ENCODE data around the gene NUDCD3.
"Not testable (repeated sequence)": the region's sequence is repeated elsewhere in the genome, so short reads cannot be mapped to it uniquely, and the experiment has no call there.

NUDCD3 gene

DNA sequence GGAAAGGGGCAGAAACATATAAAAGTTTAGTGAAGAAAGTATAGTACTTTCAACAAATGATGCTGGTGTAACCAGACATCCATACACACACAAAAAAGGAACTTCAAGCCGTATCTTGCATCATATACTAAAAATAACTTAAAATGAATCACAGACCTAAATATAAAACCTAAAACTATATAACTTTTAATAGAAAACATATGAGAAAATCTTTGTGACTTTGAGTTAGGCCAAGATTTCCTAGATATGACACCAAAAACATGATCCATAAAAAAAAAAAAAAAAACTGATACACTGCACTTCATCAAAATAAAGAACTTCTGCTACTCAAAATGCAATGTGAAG, 40.9 kb downstream of the NUDCD3 start:
- in situ Hi-C loops (cut with MboI; ENCODE audit: low sequenced_read_pairs), result no loop called here

DNA sequence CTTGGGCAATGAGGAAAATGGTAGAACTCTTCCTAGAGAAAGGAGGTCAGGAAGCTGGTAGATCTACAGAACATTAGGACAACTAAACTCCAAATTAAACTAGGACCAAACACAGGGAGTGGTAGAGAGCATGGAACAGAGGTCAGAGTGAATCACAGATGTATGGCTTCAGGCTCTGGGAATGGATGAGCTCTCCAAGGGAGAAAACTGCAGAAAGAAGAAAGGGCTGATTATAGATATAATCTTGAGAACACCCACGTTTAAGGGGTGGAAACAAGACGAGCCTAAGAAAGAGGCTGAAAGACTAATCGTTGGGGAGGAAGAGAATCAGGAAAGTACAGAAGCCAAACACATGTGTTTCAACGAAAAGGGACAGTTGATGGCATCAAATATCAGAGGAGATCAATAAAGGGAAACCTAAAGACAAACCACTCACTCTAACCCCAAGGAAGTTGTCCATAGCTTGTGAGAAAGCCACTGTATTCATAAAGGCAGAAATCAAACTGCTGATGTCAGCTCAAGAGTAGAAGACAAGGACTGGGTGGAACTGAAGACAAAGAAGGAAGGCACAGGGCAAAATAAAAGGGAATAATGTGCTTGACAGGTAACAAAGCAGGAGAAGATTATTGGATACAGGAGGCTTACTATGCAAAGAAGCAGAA, 41.4 kb downstream of the NUDCD3 start:
- in situ Hi-C loops (cut with MboI; ENCODE audit: low sequenced_read_pairs), result no loop called here

DNA sequence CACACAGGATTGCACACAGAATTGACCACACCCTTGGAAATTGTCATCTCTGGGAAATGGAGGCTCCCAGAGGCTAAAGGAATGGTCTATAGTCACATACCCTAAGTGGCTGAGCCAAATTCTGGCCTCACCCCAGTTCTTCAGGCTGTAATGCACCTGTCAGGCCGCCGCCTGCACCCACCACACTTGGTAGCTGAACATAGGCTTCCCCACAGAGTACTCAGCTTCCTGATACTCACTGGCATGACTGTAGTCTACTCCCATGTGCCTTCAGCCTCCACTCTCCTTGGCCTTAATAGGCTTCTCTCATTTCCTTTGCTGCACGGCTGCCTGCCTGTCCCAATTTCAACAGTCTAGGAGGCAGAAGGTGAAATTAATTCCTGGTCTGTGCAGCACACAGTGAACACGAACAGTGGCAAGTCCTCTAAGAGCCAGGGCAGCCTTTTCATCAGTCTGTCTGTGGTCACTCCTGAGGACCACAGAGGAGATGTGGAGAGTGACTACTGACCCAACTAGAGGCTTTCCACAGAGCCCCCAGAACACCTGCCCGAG, 42.5 kb downstream of the NUDCD3 start:
- in situ Hi-C loops (cut with MboI; ENCODE audit: low sequenced_read_pairs), result no loop called here

DNA sequence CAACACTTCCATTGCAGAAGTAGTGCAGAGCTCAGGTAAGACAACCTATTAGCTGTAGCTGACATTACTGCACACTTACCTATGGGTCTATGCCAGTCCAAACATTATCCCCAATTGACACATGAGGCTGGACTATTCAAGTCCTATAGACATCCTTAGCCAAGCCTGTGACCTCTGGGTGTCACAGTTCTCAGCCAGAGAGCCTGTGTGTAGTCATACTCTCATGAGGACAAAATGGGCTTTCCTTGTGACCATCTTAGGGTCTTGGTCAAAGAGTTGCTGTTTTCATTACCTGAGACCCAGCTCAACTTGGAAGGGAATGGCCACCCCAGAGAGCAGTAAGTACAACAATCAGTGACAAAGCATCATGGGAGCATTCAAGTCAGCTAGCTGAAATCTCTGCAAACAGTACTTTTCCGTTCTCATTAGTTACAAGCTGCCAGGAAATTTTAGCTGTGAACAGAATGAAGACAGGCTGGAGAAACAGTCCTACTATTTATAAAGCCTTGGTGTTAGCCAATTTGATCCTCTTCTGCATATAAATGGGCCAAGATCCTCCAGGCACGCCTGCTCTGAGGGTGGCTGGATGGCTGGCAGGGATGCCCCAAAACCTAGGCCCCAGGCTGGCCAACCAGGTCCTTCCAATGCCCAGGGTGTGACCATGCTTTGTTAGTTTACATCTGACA, 44.3 kb downstream of the NUDCD3 start:
- in situ Hi-C loops (cut with MboI; ENCODE audit: low sequenced_read_pairs), result no loop called here

DNA sequence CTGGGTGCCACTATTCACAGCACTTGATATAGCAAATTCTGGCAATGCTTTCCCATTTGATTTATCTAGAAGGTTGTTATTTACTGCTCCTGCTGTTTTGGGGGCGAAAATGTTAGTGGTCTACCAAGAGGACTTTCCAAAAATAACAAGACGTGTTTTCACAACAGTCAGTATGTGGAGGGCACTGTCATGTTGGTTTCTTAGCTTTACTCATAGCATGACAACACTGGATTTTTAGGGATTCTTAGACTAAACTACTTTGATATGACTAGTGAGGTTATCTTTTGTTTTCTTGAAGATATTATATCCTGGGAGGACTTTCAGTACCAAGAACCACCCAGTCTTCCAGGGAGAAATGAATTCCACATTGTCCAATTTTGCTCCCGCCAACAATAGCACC, 49.4 kb downstream of the NUDCD3 start:
- in situ Hi-C loops (cut with MboI; ENCODE audit: low sequenced_read_pairs), result no loop called here

DNA sequence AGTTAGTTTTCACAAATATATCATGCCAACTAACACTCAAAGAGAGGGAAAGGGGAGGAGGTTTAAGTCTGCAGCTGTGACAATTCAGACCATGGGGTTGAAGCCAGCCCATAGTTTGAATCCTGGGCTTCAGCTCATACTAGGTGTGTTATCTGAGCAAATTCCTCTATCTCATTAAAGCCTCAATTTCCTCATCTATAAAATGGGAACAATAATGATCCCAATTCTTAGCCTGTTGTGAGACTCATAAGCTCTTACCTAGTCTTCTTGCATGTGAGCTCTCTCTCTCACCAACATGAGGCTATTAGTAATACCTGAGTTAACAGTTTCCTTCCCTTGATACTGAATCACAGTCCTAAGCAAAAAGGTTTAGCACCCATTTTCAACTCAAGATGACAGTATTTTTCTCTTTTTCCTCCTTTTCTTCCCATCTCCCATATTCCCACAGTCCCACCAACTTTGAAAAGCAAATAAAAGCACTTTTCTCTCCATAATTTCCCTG, 49.8 kb downstream of the NUDCD3 start:
- in situ Hi-C loops (cut with MboI; ENCODE audit: low sequenced_read_pairs), result no loop called here

DNA sequence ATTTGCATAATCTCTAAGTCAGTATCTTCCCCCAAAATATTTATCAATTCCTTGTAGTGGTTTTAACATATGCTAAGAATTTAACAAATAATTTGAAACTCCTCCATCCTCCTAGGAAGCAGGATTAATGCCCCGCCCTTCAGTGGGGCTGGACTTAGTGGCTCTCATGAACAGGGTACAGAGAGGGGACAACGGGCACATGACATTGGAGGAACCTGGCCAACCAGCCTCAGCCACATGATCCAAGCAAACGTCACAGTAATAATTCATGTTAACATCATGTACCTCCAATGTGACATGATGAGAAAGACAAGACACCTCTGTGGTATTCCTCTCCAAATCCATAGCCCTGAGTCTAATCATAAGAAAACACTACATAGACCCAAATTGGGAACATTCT, 50.5 kb downstream of the NUDCD3 start:
- in situ Hi-C loops (cut with MboI; ENCODE audit: low sequenced_read_pairs), result no loop called here

DNA sequence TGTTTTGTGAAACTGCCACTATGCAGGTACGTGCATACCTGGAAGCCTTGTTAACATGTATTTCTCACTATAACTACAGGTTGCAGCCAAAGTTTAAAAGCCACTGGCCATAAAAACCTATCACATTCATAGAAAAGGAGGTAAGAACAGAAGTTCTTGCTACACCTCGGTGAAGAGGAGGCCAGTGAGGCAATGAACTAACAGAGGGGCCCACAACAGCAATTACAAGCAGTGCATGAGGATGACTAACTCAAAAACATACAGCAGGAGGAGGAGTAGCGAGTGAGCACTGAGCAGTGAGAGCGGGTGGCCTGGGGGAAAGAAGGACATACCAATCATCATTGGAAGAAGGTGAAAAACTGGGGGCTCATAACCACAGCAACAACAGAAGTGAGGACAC, 51.6 kb downstream of the NUDCD3 start:
- in situ Hi-C loops (cut with MboI; ENCODE audit: low sequenced_read_pairs), result no loop called here

DNA sequence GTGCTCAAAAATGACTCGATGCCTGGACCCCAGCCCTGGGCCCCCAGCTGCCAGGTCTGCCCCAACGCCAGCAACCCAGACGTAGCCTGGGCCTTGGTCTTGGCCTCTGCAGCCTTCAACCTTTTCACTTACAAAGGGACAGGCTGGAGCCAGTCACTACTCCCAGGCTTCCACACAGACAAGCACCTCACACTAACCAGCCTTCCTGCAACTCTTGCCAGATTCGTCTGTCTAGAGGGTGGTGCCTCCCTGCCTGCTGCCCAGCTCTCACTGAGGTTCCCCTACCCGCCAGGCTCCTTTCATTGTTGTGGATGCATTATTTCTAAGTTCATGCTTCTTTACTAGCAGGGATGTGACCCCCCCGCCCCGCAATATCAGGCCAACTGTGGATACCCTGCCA, 56.3 kb downstream of the NUDCD3 start:
- in situ Hi-C loops (cut with MboI; ENCODE audit: low sequenced_read_pairs), result no loop called here

DNA sequence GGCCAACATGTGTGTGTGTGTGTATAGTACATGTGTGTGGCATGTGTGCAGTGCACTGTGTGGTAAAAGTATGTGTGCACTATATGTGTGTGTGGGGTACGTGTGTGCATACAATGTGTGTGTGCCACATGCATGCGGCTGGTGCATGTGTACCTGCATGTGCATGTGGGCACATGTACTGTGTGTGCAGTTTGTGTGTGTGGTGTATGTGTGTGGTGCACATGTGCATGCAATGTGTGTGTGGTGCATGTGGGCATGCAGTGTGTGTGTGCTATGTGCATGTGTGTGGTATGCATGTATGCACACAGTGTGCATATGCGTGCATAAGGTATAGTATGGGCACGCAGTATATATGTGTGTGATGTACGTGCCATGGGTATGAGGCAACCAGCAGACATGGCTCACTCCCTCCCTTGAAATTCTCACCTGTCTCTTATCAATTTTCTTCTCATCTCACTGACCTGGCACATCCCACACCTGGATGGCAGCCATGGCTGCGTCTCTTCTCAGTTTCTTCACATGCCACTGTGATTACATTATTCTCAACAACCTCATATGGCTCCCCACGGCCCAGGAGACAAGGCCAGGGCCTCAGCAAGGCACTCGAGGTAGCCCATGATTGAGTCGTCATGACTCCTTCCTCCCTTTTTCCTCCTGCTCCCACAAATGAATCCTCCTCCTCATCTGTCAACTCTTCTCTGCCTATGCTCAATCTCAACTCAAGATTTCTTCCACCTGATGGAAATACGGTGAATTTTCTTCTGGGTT, 57.0 kb downstream of the NUDCD3 start:
- in situ Hi-C loops (cut with MboI; ENCODE audit: low sequenced_read_pairs), result no loop called here

DNA sequence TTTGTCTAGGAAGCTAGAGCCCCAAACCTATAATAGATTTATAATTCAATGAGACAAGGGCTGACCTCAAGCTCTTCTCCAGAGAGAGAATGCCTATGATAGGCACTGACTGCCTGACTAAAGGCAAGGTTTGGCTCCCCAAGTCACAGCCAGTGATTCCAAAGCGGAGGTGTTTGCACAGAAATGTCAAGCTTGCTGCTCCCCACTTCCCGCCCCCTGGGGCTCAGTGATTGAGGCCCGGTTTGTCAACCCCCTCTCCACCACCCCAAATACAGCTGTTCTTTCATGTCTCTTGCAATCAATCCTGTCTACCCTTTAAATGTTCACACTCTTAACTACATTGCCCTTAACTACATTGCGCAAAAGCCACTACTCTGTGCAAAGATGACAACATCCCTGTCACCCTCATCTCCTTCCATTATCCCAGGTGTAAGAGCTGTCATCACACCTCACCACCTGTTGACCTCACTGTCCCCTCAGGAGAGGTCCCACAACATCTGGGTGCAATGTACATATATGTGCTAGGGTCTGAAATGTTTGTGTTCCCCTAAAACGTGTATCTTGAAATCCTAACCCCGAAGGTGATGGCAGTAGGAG, 58.0 kb downstream of the NUDCD3 start:
- in situ Hi-C loops (cut with MboI; ENCODE audit: low sequenced_read_pairs), result no loop called here

DNA sequence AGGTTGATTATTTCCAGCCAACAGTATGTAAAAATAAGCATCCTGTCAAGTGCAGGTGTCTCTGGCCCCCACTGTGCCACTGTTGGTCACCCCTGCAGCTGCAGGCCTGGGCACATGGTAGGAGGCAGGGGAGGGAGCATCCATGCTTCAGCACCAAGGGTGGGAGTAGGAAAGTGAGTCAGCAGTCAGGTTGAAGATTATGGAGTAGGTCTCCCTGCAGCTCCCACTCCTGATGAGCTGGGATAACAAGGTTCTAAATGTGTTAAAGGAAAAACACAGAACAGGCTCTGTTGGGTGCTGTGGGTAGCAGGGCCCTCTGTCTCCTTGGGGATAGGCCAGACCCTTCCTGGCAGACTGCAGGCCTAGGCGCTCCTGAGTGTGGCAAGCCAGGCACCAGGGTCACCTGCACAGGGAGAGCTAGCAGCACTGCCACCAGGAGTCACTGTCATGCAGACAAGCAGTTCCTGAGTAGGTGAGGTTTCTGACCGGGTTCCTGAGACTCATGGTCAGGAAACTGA, 59.3 kb downstream of the NUDCD3 start:
- in situ Hi-C loops (cut with MboI; ENCODE audit: low sequenced_read_pairs), result no loop called here

DNA sequence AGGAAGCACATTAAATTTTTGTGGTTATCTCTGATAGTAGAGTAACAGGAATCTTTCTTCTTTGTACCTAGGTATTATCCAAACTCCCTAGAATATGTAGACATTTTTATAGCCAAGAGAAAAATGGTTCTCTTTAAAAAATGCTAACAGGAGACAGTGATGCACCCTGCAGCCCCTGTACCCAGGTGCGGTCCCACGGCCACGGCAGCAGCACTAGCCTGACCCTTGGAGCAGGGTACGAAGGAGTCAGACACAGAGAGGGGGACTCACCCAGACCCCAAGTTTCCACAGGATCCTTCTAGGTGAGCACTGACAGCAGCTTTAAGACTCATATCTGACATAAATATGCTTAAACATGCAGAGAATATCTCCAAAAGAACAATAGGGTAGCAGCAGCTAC, 60.4 kb downstream of the NUDCD3 start:
- in situ Hi-C loops (cut with MboI; ENCODE audit: low sequenced_read_pairs), result no loop called here

DNA sequence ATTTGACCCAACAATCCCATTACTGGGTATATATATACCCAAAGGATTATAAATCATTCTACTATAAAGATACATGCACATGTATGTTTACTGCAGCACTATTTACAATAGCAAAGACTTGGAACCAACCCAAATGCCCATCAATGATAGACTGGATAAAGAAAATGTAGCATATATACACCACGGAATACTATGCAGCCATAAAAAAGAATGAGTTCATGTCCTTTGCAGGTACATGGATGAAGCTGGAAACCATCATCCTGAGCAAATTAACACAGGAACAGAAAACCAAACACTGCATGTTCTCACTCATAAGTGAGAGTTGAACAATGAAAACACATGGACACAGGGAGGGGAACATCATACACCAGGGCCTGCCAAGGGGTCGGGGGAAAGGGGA, 65.7 kb downstream of the NUDCD3 start:
- in situ Hi-C loops (cut with MboI; ENCODE audit: low sequenced_read_pairs), result not testable (repeated sequence)

DNA sequence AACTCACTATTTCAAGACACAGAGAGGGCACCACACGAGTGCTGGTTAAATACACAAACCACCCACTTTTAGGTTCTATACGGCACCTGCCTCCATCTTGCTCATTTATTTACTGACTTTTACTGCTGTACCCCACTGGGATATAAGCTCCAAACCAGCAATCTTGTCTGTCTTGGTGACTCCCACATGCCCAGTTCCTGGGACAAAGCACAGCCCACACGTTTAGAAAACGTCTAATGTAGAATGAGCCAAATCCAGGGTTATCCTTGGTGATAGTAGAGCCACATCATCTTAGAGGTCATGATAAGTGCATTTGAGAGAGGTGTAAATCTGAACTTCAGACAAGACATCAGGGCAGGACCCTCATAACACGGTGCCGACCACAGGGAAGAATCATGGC, 73.5 kb downstream of the NUDCD3 start:
- in situ Hi-C loops (cut with MboI; ENCODE audit: low sequenced_read_pairs), result no loop called here

DNA sequence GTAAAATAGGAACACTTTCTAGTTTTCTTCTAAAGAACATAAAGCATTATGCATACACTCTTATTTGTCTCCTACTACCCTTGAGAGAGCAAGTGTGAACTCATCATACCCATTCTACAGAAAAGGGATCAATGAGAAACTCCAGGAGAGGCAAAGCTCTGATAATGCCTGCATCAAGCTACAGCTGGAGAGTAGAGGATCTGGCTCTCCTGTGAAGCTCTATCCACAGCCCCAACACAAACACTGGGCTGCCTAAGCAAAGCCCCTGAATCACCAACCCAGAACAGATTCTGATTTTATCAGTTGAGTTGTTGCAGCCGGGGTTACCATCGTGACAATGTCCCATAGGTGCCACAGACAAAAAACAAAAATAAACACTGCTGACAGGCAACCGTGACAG, 74.9 kb downstream of the NUDCD3 start:
- in situ Hi-C loops (cut with MboI; ENCODE audit: low sequenced_read_pairs), result no loop called here

DNA sequence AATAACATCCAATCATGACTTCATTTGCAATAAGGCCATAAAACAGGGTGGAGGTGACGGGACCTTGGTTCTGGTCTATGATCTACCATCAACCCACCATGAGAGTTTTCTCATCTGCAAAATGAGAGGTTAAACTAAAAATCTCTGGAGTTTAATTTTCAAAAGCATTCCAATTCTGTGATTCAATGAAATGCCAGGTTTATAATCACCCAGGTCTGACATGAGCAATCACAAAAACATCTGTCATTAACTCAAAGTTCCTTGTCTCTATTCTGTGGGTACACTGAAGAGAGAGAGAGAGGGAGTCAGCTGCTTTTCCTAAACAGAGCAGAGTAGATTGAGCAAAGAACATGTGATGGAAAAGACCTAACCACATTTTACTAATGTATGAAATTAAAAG, 75.4 kb downstream of the NUDCD3 start:
- in situ Hi-C loops (cut with MboI; ENCODE audit: low sequenced_read_pairs), result no loop called here

DNA sequence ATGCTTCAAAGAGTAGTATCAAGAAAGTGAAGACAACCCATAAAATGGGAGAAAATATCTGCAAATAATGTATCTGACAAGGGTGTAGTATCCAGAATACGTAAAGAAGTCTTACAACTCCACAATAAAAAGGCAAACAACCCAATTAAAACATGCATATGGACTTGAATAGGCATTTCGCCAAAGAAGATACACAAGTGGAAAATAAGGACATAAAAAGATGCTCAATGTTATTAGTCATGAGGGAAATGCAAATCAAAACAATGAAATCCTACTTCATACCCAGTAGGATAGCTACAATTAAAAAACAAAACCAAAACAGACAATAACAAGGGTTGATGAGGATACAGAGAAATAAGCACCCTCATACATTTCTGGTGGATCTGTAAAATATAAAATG, 79.2 kb downstream of the NUDCD3 start:
- in situ Hi-C loops (cut with MboI; ENCODE audit: low sequenced_read_pairs), result no loop called here

DNA sequence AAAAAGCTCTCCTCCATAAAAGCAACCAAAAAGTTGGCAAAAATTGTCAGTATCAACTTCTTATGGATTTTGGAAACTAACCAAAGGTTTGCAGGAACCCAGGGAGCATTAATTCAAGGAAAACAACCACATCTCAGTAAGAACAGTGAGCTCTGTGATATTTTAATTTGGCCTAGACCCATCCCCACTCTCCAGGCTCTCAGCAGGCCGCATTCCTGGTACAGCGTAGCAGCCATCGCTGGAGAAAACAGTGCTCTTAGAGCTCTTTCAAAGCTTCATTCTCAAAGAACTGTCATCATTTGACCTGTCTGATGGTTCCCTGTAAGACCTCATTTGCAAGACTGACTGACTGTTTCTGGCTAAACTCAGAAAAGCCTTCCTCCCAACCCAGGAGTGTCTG, 81.9 kb downstream of the NUDCD3 start:
- in situ Hi-C loops (cut with MboI; ENCODE audit: low sequenced_read_pairs), result no loop called here

DNA sequence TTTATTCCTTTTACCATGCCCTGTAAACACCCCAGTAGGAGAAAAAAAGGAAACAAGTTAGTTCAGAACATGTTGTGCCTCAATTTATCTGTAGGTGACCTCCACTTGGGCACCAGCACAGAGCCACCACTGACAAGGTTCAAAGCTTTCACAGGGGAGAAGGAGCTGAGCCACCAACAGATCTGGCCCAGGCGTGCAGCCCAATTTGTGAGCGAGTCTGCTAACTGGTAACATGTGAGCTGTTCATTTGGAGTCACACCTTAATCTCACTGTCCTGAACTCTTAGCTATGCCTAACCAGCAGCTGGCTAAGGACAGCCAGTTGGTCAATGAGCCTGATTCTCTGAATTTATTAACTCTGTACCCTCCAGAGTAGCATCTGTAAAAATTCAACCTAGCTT, 86.7 kb downstream of the NUDCD3 start:
- in situ Hi-C loops (cut with MboI; ENCODE audit: low sequenced_read_pairs), result no loop called here

DNA sequence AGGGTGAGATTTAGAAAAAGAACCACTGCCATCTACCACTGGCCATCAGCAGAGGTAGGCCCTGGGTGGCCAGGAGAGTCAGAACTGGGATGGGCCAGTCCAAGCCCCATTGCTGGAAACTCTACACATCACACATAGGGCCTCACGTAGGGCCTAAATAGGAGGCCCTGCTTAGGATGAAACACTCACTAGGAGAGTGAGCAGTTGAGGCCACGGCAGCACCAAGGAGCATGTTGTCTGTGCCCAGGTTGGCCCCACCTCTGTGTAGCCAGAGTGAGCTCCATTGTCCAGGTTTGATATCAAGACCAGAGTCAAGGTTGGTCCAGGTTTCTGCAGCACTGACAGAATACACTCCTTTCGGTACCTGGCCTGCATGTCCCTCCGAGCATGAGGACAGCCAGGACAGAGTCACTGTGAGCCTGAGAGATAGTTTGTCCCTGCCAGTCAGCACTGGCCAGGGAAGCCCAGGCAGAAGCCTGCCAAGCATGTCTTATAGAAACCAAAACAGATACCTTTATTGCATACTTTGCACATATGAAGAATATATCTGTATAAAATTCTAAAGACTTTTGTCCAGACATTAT, 87.2 kb downstream of the NUDCD3 start:
- in situ Hi-C loops (cut with MboI; ENCODE audit: low sequenced_read_pairs), result no loop called here
